ENCODE measurements around the gene SCGB1A1.
"Not testable (repeated sequence)": the region's sequence is repeated elsewhere in the genome, so short reads cannot be mapped to it uniquely, and the experiment has no call there.

SCGB1A1 gene

GRCh38 chr11:62418733-62419132 lies at the start of gene SCGB1A1:
TSS of gene SCGB1A1 (plus strand) at chr11:62419033. CDS start at chr11:62419096, 63 bp downstream.
- DNase-seq: no peak

GRCh38 chr11:62370743-62371440 lies 47.9 kb upstream of the SCGB1A1 start:
- no peak for DNase-seq

- DNase-seq: no peak
Observed at GRCh38 chr11:62372871-62373270, 46.0 kb upstream of the SCGB1A1 start.

- no peak for DNase-seq
Observed at GRCh38 chr11:62373464-62374119, 45.2 kb upstream of the SCGB1A1 start.

GRCh38 chr11:62374801-62375200 lies 44.0 kb upstream of the SCGB1A1 start:
- DNase-seq: no peak

- peak; percentile 37 for DNase-seq
Observed at GRCh38 chr11:62378459-62379063, 40.3 kb upstream of the SCGB1A1 start.

- not testable (repeated sequence) for DNase-seq
Observed at GRCh38 chr11:62379586-62379985, 39.2 kb upstream of the SCGB1A1 start.

- peak; percentile 70 for DNase-seq
Observed at GRCh38 chr11:62380821-62381245, 38.0 kb upstream of the SCGB1A1 start.

- DNase-seq: no peak
Observed at GRCh38 chr11:62383822-62384221, 35.0 kb upstream of the SCGB1A1 start.

GRCh38 chr11:62386083-62386482 lies 32.8 kb upstream of the SCGB1A1 start:
- not testable (repeated sequence) for DNase-seq

GRCh38 chr11:62387381-62387780 lies 31.5 kb upstream of the SCGB1A1 start:
- DNase-seq: no peak

GRCh38 chr11:62388999-62389398 lies 29.8 kb upstream of the SCGB1A1 start:
- no peak for DNase-seq

GRCh38 chr11:62390237-62390636 lies 28.6 kb upstream of the SCGB1A1 start:
- no peak for DNase-seq

- no peak for DNase-seq
Observed at GRCh38 chr11:62390722-62391121, 28.1 kb upstream of the SCGB1A1 start.

GRCh38 chr11:62391642-62392425 lies 27.0 kb upstream of the SCGB1A1 start:
- no peak for DNase-seq

GRCh38 chr11:62392506-62392905 lies 26.3 kb upstream of the SCGB1A1 start:
- no peak for DNase-seq

GRCh38 chr11:62393061-62393611 lies 25.7 kb upstream of the SCGB1A1 start:
- DNase-seq: no peak

- DNase-seq: no peak
Observed at GRCh38 chr11:62393735-62394134, 25.1 kb upstream of the SCGB1A1 start.

- peak; percentile 87 for DNase-seq
Observed at GRCh38 chr11:62394825-62395538, 23.9 kb upstream of the SCGB1A1 start.

GRCh38 chr11:62395885-62396551 lies 22.8 kb upstream of the SCGB1A1 start:
- no peak for DNase-seq
